ENCODE measurements around the gene PPARGC1A. TPM values are rescaled to one million over a fixed set of nuclear protein-coding genes. Genes with fewer than 3 reads are reported as not detected.
A peak's percentile ranks its signal among the peaks of the same experiment; 100 is the strongest.

PPARGC1A gene
- total RNA-seq, 1 experiment from 2014 or later = 0.12 TPM

DNA sequence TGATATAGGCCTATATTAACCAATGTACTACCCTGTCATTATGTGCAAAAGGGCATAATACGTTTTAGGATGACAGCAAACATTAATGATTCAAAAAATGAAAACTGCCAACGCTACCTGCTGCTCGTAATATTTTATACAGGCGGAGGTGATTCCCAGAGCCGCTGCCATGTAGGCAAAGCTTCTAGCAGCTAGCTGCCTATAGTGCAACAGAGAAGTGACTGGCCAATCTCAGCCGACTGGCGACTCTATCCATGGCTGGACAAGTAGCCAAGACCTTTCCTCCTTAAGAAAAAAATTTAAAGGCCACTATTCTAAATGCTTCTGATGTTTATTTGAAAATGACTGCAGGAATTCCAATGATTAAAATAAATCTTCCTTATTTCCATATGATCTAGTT lies 1.9 kb downstream of the PPARGC1A start:
- peaks cover 8% of the 10 kb centered on the region for H3K36me3 Mint-ChIP-seq (ENCODE audit: insufficient read depth, unreplicated experiment)
- H3K4me1 Mint-ChIP-seq (ENCODE audit: insufficient read depth, unreplicated experiment) = peaks cover 40% of the 10 kb centered on the region
- POLR2A ChIA-PET = interaction anchor here (0.7 to 1.6 kb wide), 3 partner anchors 32 to 322 kb away, joined by 3 to 4 read pairs (median 4); no protein-coding TSS in a partner anchor
- TF ChIP-seq, protein P1, sequence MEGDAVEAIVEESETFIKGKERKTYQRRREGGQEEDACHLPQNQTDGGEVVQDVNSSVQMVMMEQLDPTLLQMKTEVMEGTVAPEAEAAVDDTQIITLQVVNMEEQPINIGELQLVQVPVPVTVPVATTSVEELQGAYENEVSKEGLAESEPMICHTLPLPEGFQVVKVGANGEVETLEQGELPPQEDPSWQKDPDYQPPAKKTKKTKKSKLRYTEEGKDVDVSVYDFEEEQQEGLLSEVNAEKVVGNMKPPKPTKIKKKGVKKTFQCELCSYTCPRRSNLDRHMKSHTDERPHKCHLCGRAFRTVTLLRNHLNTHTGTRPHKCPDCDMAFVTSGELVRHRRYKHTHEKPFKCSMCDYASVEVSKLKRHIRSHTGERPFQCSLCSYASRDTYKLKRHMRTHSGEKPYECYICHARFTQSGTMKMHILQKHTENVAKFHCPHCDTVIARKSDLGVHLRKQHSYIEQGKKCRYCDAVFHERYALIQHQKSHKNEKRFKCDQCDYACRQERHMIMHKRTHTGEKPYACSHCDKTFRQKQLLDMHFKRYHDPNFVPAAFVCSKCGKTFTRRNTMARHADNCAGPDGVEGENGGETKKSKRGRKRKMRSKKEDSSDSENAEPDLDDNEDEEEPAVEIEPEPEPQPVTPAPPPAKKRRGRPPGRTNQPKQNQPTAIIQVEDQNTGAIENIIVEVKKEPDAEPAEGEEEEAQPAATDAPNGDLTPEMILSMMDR (IDR thresholded peaks at IDR 0.05; ENCODE audit: unreplicated experiment) = no peak
- intact Hi-C loops (cut with micrococcal nuclease) = no loop called here
- no peaks in the 10 kb centered on the region for H3K9me3 Mint-ChIP-seq (ENCODE audit: unreplicated experiment)
- BruUV-seq (replicated peaks) = no TSS peak
- H3K4me3 Mint-ChIP-seq (ENCODE audit: unreplicated experiment) = peak overlapping the region; percentile 71
- CTCF ChIA-PET = interaction anchor here (1.1 to 1.8 kb wide), 2 partner anchors 44 to 435 kb away, joined by 3 to 7 read pairs; no protein-coding TSS in a partner anchor
- no peak for DNase-seq (ENCODE audit: unreplicated experiment)
- peak overlapping the region; percentile 43 for H3K27ac Mint-ChIP-seq (ENCODE audit: low read depth, unreplicated experiment)
- no peaks in the 10 kb centered on the region for H3K27me3 Mint-ChIP-seq (ENCODE audit: insufficient read depth, unreplicated experiment)

GRCh38 chr4:23887173-23887572 lies 2.7 kb downstream of the PPARGC1A start:
- POLR2A ChIA-PET = no interaction called here
- CTCF ChIA-PET = no interaction called here
- TF ChIP-seq, protein P1 (IDR thresholded peaks at IDR 0.05; ENCODE audit: unreplicated experiment) = no peak
- no peaks in the 10 kb centered on the region for H3K9me3 Mint-ChIP-seq (ENCODE audit: unreplicated experiment)
- DNase-seq (ENCODE audit: unreplicated experiment) = no peak
- H3K4me3 Mint-ChIP-seq (ENCODE audit: unreplicated experiment) = no peak overlapping the region
- peaks cover 42% of the 10 kb centered on the region for H3K4me1 Mint-ChIP-seq (ENCODE audit: insufficient read depth, unreplicated experiment)
- peaks cover 8% of the 10 kb centered on the region for H3K36me3 Mint-ChIP-seq (ENCODE audit: insufficient read depth, unreplicated experiment)
- no peak overlapping the region for H3K27ac Mint-ChIP-seq (ENCODE audit: low read depth, unreplicated experiment)
- no peaks in the 10 kb centered on the region for H3K27me3 Mint-ChIP-seq (ENCODE audit: insufficient read depth, unreplicated experiment)
- no TSS peak for BruUV-seq (replicated peaks)
- intact Hi-C loops (cut with micrococcal nuclease) = no loop called here

- intact Hi-C loops (cut with micrococcal nuclease) = no loop called here
- DNase-seq (ENCODE audit: unreplicated experiment) = no peak
- Mint-ChIP-seq H3K27ac (ENCODE audit: low read depth, unreplicated experiment) (no peak overlapping the region), H3K36me3 (ENCODE audit: insufficient read depth, unreplicated experiment) (peaks cover 8% of the 10 kb centered on the region), H3K4me1 (ENCODE audit: insufficient read depth, unreplicated experiment) (peaks cover 50% of the 10 kb centered on the region), H3K9me3 (ENCODE audit: unreplicated experiment) (no peaks in the 10 kb centered on the region), H3K4me3 (ENCODE audit: unreplicated experiment) (no peak overlapping the region), H3K27me3 (ENCODE audit: insufficient read depth, unreplicated experiment) (no peaks in the 10 kb centered on the region)
- BruUV-seq (replicated peaks) = no TSS peak
- TF ChIP-seq, protein P1 (IDR thresholded peaks at IDR 0.05; ENCODE audit: unreplicated experiment) = no peak
- CTCF ChIA-PET = no interaction called here
- POLR2A ChIA-PET = no interaction called here
Measured at GRCh38 chr4:23885943-23886590, 3.8 kb downstream of the PPARGC1A start.

- no peaks in the 10 kb centered on the region for H3K27me3 Mint-ChIP-seq (ENCODE audit: insufficient read depth, unreplicated experiment)
- TF ChIP-seq, protein P1 (IDR thresholded peaks at IDR 0.05; ENCODE audit: unreplicated experiment) = no peak
- intact Hi-C loops (cut with micrococcal nuclease) = no loop called here
- no peak for DNase-seq (ENCODE audit: unreplicated experiment)
- ChIA-PET CTCF (interaction anchor here (1.0 to 1.1 kb wide), 2 partner anchors 49 to 51 kb away, joined by 3 read pairs; no protein-coding TSS in a partner anchor), POLR2A (interaction anchor here (0.7 to 1.2 kb wide), 3 partner anchors 17 to 50 kb away, joined by 3 to 4 read pairs (median 3); no protein-coding TSS in a partner anchor)
- H3K36me3 Mint-ChIP-seq (ENCODE audit: insufficient read depth, unreplicated experiment) = no peaks in the 10 kb centered on the region
- peak overlapping the region; percentile 3 for H3K4me3 Mint-ChIP-seq (ENCODE audit: unreplicated experiment)
- BruUV-seq (replicated peaks) = no TSS peak
- no peaks in the 10 kb centered on the region for H3K9me3 Mint-ChIP-seq (ENCODE audit: unreplicated experiment)
- H3K4me1 Mint-ChIP-seq (ENCODE audit: insufficient read depth, unreplicated experiment) = peaks cover 47% of the 10 kb centered on the region
- peak overlapping the region; percentile 85 for H3K27ac Mint-ChIP-seq (ENCODE audit: low read depth, unreplicated experiment)
Measured at GRCh38 chr4:23884741-23885140, 5.1 kb downstream of the PPARGC1A start.
